ENCODE results near the gene LSP1. TPM values are rescaled to one million over a fixed set of nuclear protein-coding genes. Genes with fewer than 3 reads are reported as not detected.

LSP1 gene
- total and polyA plus RNA-seq, 2 of the 13 experiments (the other 11 are each of a cell fraction or from before 2014, with no cell fraction given), result 0.59 to 1.00 TPM

GRCh38 chr11:1832211-1832919 is 20.5 kb upstream of the LSP1 start (continued):
- TF ChIP-seq SKI (IDR thresholded peaks at IDR 0.05; ENCODE audit: partially characterized antibody), result no peak
- TF ChIP-seq BCL6 (CRISPR knock-in tag; IDR thresholded peaks at IDR 0.05), result 0 out of 2 replicates have a peak, but pooled peaks have one; percentile 5
- TF ChIP-seq ZNF704 (CRISPR knock-in tag; IDR thresholded peaks at IDR 0.05; ENCODE audit: borderline replicate concordance), result no peak
- TF ChIP-seq SMARCC2 (IDR thresholded peaks at IDR 0.05), result no peak
- TF ChIP-seq TEAD3 (CRISPR knock-in tag; optimal IDR thresholded peaks at IDR 0.05; ENCODE audit: borderline replicate concordance), result peak; percentile 31
- peak; percentile 46; the same call in 1 of the 2 replicates for TF ChIP-seq ZGPAT (CRISPR knock-in tag; IDR thresholded peaks at IDR 0.05)
- TF ChIP-seq GATAD2A (CRISPR knock-in tag; IDR thresholded peaks at IDR 0.05), result 0 out of 2 replicates have a peak, but pooled peaks have one; percentile 25
- peak; percentile 43; the same call in 1 of the 2 replicates for TF ChIP-seq ZNF770 (CRISPR knock-in tag; IDR thresholded peaks at IDR 0.05)
- TF ChIP-seq HNF1A (IDR thresholded peaks at IDR 0.05; ENCODE audit: low read depth), result no peak
- peak; percentile 20; the same call in 1 of the 2 replicates for TF ChIP-seq HNF1A (CRISPR knock-in tag; IDR thresholded peaks at IDR 0.05; ENCODE audit: borderline replicate concordance)
- TF ChIP-seq STAG1 (CRISPR knock-in tag; IDR thresholded peaks at IDR 0.05), result peak; percentile 71
- TF ChIP-seq ZKSCAN8 (CRISPR knock-in tag; IDR thresholded peaks at IDR 0.05; ENCODE audit: borderline replicate concordance), result 0 out of 2 replicates have a peak, but pooled peaks have one; percentile 30
- TF ChIP-seq YY1 (IDR thresholded peaks at IDR 0.05; ENCODE audit: insufficient read depth, insufficient replicate concordance, low read depth, low read length), result peak; percentile 77
- TF ChIP-seq NONO (IDR thresholded peaks at IDR 0.05), result no peak
- 0 out of 2 replicates have a peak, but pooled peaks have one; percentile 24 for TF ChIP-seq NONO (CRISPR knock-in tag; conservative IDR thresholded peaks at IDR 0.05)
- TF ChIP-seq ZNF790 (CRISPR knock-in tag; IDR thresholded peaks at IDR 0.05; ENCODE audit: borderline replicate concordance), result peak; percentile 47; the same call in 1 of the 2 replicates
- TF ChIP-seq HNF1B (CRISPR knock-in tag; IDR thresholded peaks at IDR 0.05), result 0 out of 2 replicates have a peak, but pooled peaks have one; percentile 17

All from HepG2 (cell line).